ENCODE data around the gene CSMD2.

Gene CSMD2

DNA sequence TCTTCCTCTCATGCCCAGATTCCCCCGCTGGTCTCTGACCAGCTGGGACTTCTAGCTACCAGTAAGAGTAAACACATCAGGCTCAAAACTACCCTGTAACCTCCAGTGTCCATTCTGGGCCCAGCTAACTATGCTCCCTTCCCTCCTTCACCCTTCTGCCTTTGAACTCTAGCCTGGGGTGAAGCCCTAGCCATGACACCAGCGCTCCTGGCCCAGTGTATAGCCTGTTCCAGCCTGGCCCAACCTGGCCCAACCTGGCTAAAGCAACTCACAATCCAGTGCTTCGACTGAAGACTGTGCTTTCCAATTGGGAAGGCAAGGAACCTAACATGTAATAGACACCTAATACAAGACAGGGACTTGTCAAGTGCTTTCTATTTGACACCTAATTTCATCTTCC, 27.6 kb downstream of the CSMD2 start:
- TF ChIP-seq, protein P1, sequence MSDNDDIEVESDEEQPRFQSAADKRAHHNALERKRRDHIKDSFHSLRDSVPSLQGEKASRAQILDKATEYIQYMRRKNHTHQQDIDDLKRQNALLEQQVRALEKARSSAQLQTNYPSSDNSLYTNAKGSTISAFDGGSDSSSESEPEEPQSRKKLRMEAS (IDR thresholded peaks at IDR 0.05), result no peak
- TF ChIP-seq CEBPB (IDR thresholded peaks at IDR 0.05) (no peak), FOXM1 (IDR thresholded peaks at IDR 0.05; ENCODE audit: borderline replicate concordance, low read depth) (no peak), TEAD4 (IDR thresholded peaks at IDR 0.05) (no peak), CREB1 (IDR thresholded peaks at IDR 0.05; ENCODE audit: low read depth) (no peak), ZBTB7A (IDR thresholded peaks at IDR 0.05; ENCODE audit: low read depth) (no peak), TAF1 (IDR thresholded peaks at IDR 0.05; ENCODE audit: low read depth) (no peak), TCF12 (IDR thresholded peaks at IDR 0.05; ENCODE audit: low read depth) (no peak), YY1 (IDR thresholded peaks at IDR 0.05; ENCODE audit: low read depth) (no peak), EP300 (IDR thresholded peaks at IDR 0.05; ENCODE audit: borderline replicate concordance) (no peak)
- TF ChIP-seq, protein P2, sequence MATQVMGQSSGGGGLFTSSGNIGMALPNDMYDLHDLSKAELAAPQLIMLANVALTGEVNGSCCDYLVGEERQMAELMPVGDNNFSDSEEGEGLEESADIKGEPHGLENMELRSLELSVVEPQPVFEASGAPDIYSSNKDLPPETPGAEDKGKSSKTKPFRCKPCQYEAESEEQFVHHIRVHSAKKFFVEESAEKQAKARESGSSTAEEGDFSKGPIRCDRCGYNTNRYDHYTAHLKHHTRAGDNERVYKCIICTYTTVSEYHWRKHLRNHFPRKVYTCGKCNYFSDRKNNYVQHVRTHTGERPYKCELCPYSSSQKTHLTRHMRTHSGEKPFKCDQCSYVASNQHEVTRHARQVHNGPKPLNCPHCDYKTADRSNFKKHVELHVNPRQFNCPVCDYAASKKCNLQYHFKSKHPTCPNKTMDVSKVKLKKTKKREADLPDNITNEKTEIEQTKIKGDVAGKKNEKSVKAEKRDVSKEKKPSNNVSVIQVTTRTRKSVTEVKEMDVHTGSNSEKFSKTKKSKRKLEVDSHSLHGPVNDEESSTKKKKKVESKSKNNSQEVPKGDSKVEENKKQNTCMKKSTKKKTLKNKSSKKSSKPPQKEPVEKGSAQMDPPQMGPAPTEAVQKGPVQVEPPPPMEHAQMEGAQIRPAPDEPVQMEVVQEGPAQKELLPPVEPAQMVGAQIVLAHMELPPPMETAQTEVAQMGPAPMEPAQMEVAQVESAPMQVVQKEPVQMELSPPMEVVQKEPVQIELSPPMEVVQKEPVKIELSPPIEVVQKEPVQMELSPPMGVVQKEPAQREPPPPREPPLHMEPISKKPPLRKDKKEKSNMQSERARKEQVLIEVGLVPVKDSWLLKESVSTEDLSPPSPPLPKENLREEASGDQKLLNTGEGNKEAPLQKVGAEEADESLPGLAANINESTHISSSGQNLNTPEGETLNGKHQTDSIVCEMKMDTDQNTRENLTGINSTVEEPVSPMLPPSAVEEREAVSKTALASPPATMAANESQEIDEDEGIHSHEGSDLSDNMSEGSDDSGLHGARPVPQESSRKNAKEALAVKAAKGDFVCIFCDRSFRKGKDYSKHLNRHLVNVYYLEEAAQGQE (IDR thresholded peaks at IDR 0.05; ENCODE audit: low read depth), result no peak
- TF ChIP-seq, protein P3, sequence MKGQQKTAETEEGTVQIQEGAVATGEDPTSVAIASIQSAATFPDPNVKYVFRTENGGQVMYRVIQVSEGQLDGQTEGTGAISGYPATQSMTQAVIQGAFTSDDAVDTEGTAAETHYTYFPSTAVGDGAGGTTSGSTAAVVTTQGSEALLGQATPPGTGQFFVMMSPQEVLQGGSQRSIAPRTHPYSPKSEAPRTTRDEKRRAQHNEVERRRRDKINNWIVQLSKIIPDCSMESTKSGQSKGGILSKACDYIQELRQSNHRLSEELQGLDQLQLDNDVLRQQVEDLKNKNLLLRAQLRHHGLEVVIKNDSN (IDR thresholded peaks at IDR 0.05), result no peak

DNA sequence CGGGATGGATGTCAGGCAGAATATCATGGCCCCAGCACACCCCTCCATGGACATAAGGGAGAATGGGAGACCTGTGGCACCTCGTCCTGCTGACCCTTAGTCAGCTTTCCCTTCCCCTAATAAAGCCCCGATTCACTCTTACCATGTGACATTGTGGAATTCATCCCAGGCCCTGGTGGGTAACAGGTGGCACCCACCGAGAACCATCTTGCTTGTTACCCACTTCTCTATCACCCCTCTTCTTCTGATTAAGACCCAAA, 32.9 kb downstream of the CSMD2 start:
- TF ChIP-seq EGR1 (IDR thresholded peaks at IDR 0.05) (no peak), TAF1 (IDR thresholded peaks at IDR 0.05; ENCODE audit: low read depth) (no peak)

DNA sequence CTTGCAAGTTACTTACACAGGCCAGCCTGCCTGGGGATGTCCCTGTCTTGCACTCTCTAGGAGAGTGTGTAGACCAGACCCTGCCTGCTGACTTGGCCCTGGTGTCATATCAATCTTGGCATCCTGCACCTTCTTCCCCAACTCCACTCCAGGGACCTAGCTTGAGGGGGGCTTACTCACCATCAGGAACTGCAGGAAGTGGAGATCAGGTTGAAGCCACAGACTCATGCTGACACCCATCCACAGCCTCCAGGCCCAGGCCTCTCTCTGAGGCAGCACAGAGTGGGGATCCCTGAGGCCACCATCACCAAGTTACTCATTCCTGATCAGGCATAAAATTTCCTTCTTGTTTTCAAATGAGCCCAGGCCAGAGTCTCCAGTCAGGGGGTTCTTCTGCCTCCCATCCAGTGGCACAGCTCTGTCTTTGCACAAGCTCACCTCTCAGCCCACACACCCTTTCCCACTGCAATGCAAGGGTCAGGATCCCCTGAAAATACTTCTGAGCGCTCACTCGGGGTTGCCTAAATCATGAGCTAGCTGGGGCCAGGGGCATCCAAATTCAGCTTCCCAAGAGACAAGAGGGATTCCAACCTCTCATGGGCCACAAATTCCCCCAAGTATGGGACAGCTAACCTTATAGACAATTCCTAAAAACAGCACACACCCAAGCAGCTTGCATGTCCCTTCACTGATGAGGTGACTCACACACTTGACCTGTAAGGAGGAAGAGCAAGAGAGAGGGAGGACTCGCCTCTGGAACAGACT, 33.5 kb downstream of the CSMD2 start:
- TF ChIP-seq CEBPB (IDR thresholded peaks at IDR 0.05) (no peak), YY1 (IDR thresholded peaks at IDR 0.05; ENCODE audit: low read depth) (no peak)
- TF ChIP-seq, protein P1 (IDR thresholded peaks at IDR 0.05), result no peak

DNA sequence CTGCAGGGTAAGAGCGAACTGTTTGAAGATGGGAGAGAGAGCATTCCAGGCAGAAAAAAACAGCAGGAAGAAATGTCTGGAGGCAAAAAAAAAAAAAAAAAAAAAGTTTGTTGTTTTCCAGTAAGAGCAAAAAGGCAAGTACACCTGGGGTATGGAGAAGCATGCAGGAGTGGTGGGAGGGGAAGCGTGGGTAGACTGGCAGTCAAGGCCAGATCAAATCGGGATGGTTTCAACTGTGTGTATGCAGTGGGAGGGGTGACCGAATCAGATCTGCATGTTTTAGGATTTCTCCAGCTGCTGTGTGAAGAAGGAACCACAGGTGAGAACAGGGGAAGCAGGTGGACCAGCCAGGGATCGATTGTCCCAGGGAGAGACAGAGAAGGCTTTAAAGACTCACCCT, 34.7 kb downstream of the CSMD2 start:
- TF ChIP-seq, protein P2 (IDR thresholded peaks at IDR 0.05; ENCODE audit: low read depth), result no peak
- no peak for TF ChIP-seq CREB1 (IDR thresholded peaks at IDR 0.05; ENCODE audit: low read depth)
- no peak for TF ChIP-seq CEBPB (IDR thresholded peaks at IDR 0.05)
- no peak for TF ChIP-seq EP300 (IDR thresholded peaks at IDR 0.05; ENCODE audit: borderline replicate concordance)
- TF ChIP-seq FOXM1 (IDR thresholded peaks at IDR 0.05; ENCODE audit: borderline replicate concordance, low read depth), result no peak
- no peak for TF ChIP-seq EGR1 (IDR thresholded peaks at IDR 0.05)
- TF ChIP-seq ZBTB7A (IDR thresholded peaks at IDR 0.05; ENCODE audit: low read depth), result no peak
- no peak for TF ChIP-seq TCF12 (IDR thresholded peaks at IDR 0.05; ENCODE audit: low read depth)
- TF ChIP-seq, protein P1 (IDR thresholded peaks at IDR 0.05), result no peak
- no peak for TF ChIP-seq TEAD4 (IDR thresholded peaks at IDR 0.05)
- TF ChIP-seq RAD21 (IDR thresholded peaks at IDR 0.05; ENCODE audit: low read depth), result no peak
- TF ChIP-seq, protein P3 (IDR thresholded peaks at IDR 0.05), result no peak
- TF ChIP-seq YY1 (IDR thresholded peaks at IDR 0.05; ENCODE audit: low read depth), result no peak

DNA sequence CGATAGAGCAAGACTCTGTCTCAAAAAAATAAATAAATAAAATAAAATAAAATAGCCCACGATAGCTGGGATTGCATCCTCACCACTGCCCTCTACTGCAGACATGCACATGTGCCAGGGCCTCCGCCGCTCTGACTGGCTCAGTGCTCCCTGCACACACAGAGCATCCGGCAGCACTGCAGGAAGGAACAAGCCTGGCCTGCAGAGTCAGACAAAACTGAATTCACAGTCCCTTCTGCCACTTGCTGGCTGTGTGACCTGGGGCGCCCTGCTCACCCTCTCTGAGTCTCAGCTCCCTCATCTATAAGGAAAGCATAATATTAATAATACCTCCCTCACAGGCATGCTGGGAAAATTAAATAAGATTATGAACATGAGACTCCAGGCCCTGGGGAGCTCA, 35.4 kb downstream of the CSMD2 start:
- TF ChIP-seq TCF12 (IDR thresholded peaks at IDR 0.05; ENCODE audit: low read depth) (no peak), FOXM1 (IDR thresholded peaks at IDR 0.05; ENCODE audit: borderline replicate concordance, low read depth) (no peak), CEBPB (IDR thresholded peaks at IDR 0.05) (no peak), TEAD4 (IDR thresholded peaks at IDR 0.05) (no peak), EGR1 (IDR thresholded peaks at IDR 0.05) (no peak), EP300 (IDR thresholded peaks at IDR 0.05; ENCODE audit: borderline replicate concordance) (no peak), CREB1 (IDR thresholded peaks at IDR 0.05; ENCODE audit: low read depth) (no peak), NFIC (IDR thresholded peaks at IDR 0.05) (no peak), YY1 (IDR thresholded peaks at IDR 0.05; ENCODE audit: low read depth) (no peak)

DNA sequence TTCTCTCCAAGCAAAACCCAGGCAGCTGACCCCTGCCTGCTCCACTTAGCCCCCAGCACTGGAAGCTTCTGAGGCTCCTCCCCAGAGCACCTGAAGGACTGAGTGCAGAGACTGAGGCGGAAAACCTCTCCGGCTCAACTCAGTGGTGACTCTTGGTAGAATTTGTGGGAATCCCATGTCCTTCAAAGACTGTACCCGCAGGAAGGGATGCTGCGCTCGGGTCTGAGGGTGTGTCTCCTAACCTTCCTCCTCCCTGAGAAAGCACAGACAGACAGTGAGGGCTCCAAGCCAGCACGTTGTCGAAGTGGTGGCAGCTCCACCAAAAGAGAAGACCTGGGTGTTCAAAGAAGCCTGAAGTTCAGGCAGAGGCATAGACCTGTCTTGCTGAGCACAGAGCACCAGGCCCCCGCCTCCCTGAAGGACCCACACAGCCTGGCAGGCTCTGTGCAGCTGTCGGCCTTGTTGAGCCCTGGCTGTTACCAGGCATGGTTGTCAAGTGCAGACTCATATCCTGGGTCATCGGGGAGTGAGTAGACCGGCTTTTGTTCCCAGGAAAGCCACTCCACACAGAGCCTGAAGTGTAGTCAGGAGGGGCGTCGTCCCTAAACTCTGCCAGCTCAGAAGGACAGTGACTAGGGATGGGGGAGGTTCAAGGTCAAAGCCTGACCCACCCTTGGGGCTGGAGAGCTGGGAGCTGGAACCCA, 36.7 kb downstream of the CSMD2 start:
- no peak for TF ChIP-seq CEBPB (IDR thresholded peaks at IDR 0.05)
- TF ChIP-seq YY1 (IDR thresholded peaks at IDR 0.05; ENCODE audit: low read depth), result no peak
- no peak for TF ChIP-seq RAD21 (IDR thresholded peaks at IDR 0.05; ENCODE audit: low read depth)
- TF ChIP-seq TCF12 (IDR thresholded peaks at IDR 0.05; ENCODE audit: low read depth), result no peak
- TF ChIP-seq CREB1 (IDR thresholded peaks at IDR 0.05; ENCODE audit: low read depth), result no peak
- TF ChIP-seq ZBTB7A (IDR thresholded peaks at IDR 0.05; ENCODE audit: low read depth), result no peak
- no peak for TF ChIP-seq NFIC (IDR thresholded peaks at IDR 0.05)
